ENCODE results near the gene ATP1B2.

ATP1B2 gene

DNA sequence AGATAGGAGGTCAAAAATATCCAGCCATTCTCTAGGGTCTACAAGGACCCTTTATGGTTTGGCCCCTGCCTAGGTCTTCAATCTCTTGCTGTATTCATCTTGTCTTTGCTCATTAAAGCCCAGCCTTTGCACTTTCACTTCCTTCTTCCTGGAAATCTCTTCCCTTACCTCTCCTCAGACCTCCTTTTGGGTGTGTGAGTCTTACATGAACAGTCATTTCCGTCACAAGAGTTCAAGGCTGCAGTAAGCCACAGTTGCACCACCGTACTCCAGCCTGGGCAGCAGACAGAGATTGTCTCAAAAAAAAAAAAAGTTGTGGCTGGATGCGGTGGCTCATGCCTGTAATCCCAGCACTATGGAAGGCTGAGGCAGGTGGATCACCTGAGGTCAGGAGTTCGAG, 6.0 kb upstream of the ATP1B2 start:
- no peak overlapping the region for H3K27ac ChIP-seq (ENCODE audit: low read length)
- no peaks in the 10 kb centered on the region for H4K20me1 ChIP-seq (ENCODE audit: insufficient read depth, low read length)
- no peak overlapping the region for H3K4me2 ChIP-seq (ENCODE audit: insufficient read depth, low read length)

GRCh38 chr17:7646457-7646856, 4.3 kb upstream of the ATP1B2 start:
- TF ChIP-seq, protein P1, sequence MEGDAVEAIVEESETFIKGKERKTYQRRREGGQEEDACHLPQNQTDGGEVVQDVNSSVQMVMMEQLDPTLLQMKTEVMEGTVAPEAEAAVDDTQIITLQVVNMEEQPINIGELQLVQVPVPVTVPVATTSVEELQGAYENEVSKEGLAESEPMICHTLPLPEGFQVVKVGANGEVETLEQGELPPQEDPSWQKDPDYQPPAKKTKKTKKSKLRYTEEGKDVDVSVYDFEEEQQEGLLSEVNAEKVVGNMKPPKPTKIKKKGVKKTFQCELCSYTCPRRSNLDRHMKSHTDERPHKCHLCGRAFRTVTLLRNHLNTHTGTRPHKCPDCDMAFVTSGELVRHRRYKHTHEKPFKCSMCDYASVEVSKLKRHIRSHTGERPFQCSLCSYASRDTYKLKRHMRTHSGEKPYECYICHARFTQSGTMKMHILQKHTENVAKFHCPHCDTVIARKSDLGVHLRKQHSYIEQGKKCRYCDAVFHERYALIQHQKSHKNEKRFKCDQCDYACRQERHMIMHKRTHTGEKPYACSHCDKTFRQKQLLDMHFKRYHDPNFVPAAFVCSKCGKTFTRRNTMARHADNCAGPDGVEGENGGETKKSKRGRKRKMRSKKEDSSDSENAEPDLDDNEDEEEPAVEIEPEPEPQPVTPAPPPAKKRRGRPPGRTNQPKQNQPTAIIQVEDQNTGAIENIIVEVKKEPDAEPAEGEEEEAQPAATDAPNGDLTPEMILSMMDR (IDR thresholded peaks at IDR 0.05; ENCODE audit: borderline replicate concordance, extremely low read depth, low read length, poor library complexity, severe bottlenecking), result no peak
- no peak for TF ChIP-seq EZH2 (IDR thresholded peaks at IDR 0.05; ENCODE audit: borderline replicate concordance, low read depth, low read length, severe bottlenecking)
- Histone ChIP-seq H3K4me3 (ENCODE audit: low read depth in 1 of 2, low read length in 2 of 2) (no peak overlapping the region), H4K20me1 (ENCODE audit: insufficient read depth, low read length) (no peaks in the 10 kb centered on the region), H2AFZ (ENCODE audit: low read depth, low read length) (no peak overlapping the region), H3K36me3 (ENCODE audit: insufficient read depth, low read length) (no peaks in the 10 kb centered on the region), H3K4me2 (ENCODE audit: insufficient read depth, low read length) (no peak overlapping the region), H3K27ac (ENCODE audit: low read length) (no peak overlapping the region), H3K27me3 (ENCODE audit: insufficient read depth, low read length, poor library complexity) (peaks cover 4% of the 10 kb centered on the region), H3K79me2 (ENCODE audit: insufficient read depth, low read length) (no peaks in the 10 kb centered on the region), H3K9me3 (ENCODE audit: insufficient read depth, low read length, severe bottlenecking) (no peaks in the 10 kb centered on the region), H3K4me1 (ENCODE audit: insufficient read depth, low read length) (peaks cover 10% of the 10 kb centered on the region), H3K9ac (ENCODE audit: low read depth, low read length) (no peak overlapping the region)
- ATAC-seq (ENCODE audit: insufficient read depth, low read depth) (no peak), DNase-seq (no peak)

More for the DNA sequence above, 6.0 kb upstream of the ATP1B2 start:
- no peaks in the 10 kb centered on the region for H3K79me2 ChIP-seq (ENCODE audit: insufficient read depth, low read length)
- TF ChIP-seq EZH2 (IDR thresholded peaks at IDR 0.05; ENCODE audit: borderline replicate concordance, low read depth, low read length, severe bottlenecking), result no peak
- TF ChIP-seq, protein P1 (IDR thresholded peaks at IDR 0.05; ENCODE audit: borderline replicate concordance, extremely low read depth, low read length, poor library complexity, severe bottlenecking), result no peak
- no peaks in the 10 kb centered on the region for H3K4me1 ChIP-seq (ENCODE audit: insufficient read depth, low read length)
- H3K9me3 ChIP-seq (ENCODE audit: insufficient read depth, low read length, severe bottlenecking), result no peaks in the 10 kb centered on the region
- no peak overlapping the region for H3K4me3 ChIP-seq (ENCODE audit: low read depth in 1 of 2, low read length in 2 of 2)
- H3K27me3 ChIP-seq (ENCODE audit: insufficient read depth, low read length, poor library complexity), result no peaks in the 10 kb centered on the region
- DNase-seq (no peak), ATAC-seq (ENCODE audit: insufficient read depth, low read depth) (no peak)
- no peak overlapping the region; the same call in 1 of the 2 replicates for H2AFZ ChIP-seq (ENCODE audit: low read depth, low read length)
- H3K9ac ChIP-seq (ENCODE audit: low read depth, low read length), result no peak overlapping the region
- no peaks in the 10 kb centered on the region for H3K36me3 ChIP-seq (ENCODE audit: insufficient read depth, low read length)

DNA sequence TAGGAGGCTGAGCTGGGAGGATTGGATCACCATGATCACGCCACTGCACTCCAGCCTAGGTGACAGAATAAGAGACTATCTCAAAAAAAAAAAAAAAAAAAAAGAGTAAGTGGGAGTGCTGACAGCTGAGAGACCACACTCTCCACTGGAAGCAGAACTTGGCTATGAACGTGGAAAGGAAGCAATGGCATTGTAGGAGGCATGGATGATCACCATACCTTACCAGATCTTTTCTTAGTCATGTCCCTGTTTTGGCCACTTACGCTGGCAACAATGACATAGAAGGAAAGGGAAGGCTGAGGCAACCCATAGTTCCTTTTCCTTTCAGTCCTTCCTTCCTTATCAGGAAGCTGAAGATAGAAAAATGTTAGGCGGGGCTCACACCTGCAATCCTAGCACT, 3.7 kb upstream of the ATP1B2 start:
- Histone ChIP-seq H3K4me3 (ENCODE audit: low read depth in 1 of 2, low read length in 2 of 2) (no peak overlapping the region), H3K36me3 (ENCODE audit: insufficient read depth, low read length) (no peaks in the 10 kb centered on the region), H3K9me3 (ENCODE audit: insufficient read depth, low read length, severe bottlenecking) (no peaks in the 10 kb centered on the region), H3K27ac (ENCODE audit: low read length) (no peak overlapping the region), H3K79me2 (ENCODE audit: insufficient read depth, low read length) (no peaks in the 10 kb centered on the region), H3K4me2 (ENCODE audit: insufficient read depth, low read length) (no peak overlapping the region), H3K4me1 (ENCODE audit: insufficient read depth, low read length) (peaks cover 10% of the 10 kb centered on the region), H3K27me3 (ENCODE audit: insufficient read depth, low read length, poor library complexity) (peaks cover 4% of the 10 kb centered on the region), H2AFZ (ENCODE audit: low read depth, low read length) (no peak overlapping the region), H3K9ac (ENCODE audit: low read depth, low read length) (no peak overlapping the region), H4K20me1 (ENCODE audit: insufficient read depth, low read length) (no peaks in the 10 kb centered on the region)
- DNase-seq (no peak), ATAC-seq (ENCODE audit: insufficient read depth, low read depth) (no peak)
- no peak for TF ChIP-seq EZH2 (IDR thresholded peaks at IDR 0.05; ENCODE audit: borderline replicate concordance, low read depth, low read length, severe bottlenecking)
- TF ChIP-seq, protein P1 (IDR thresholded peaks at IDR 0.05; ENCODE audit: borderline replicate concordance, extremely low read depth, low read length, poor library complexity, severe bottlenecking), result no peak
